Measurements from ENCODE around the gene CETN1.

CETN1 gene

GRCh38 chr18:576924-577323 is 3.3 kb upstream of the CETN1 start:
- no peak for DNase-seq (ENCODE audit: low read depth)

- DNase-seq (ENCODE audit: low read depth) = no peak
Observed at GRCh38 chr18:577643-578375, 2.4 kb upstream of the CETN1 start.

GRCh38 chr18:579238-579637 is 942 bp upstream of the CETN1 start:
- DNase-seq (ENCODE audit: low read depth) = no peak

GRCh38 chr18:581096-581495 is 916 bp downstream of the CETN1 start:
- DNase-seq (ENCODE audit: low read depth) = no peak

- DNase-seq (ENCODE audit: low read depth) = no peak
Observed at GRCh38 chr18:582465-582864, 2.3 kb downstream of the CETN1 start.

DNA sequence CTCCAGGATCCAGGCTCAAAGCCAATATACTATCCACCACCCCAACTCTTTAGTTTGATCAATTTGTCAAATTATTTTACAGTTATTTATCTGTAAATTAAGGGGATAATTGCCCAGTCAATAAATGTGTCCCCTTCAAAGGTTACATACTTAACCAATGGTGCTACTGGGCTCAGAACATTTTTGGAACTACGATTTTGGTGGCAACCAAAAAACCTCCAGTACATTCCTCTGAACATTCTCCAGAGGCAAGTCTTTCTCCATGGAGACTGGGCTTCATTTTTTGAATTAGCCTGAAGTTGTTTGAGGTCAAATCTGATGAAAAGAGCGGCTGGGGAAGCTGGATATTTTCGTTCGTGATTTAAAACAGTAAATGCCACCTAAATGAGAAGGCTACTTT is 14.9 kb downstream of the CETN1 start:
- DNase-seq (ENCODE audit: low read depth) = no peak

GRCh38 chr18:595571-595970 is 15.4 kb downstream of the CETN1 start:
- DNase-seq (ENCODE audit: low read depth) = no peak

GRCh38 chr18:596288-596881 is 16.2 kb downstream of the CETN1 start:
- peak; percentile 39 for DNase-seq (ENCODE audit: low read depth)

- no peak for DNase-seq (ENCODE audit: low read depth)
Observed at GRCh38 chr18:598124-598589, 18.0 kb downstream of the CETN1 start.

DNA sequence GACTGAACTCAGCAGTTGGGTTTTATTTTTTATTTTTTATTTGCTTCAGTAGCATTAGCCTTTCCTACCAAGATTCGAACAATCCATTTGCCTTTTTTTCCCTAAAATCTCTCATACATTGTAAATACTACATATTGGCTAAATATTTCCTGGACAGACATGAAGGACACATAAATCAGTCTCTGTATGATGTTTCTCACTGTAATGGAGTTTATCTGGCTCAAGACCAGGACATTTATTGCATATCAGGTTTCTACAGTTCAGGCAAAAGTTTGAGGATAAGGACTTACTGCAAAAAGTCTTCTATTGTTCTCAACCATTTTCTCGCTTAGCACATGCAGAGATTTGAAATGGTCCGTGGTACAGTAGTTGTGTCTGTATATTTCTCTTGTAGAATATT is 19.9 kb downstream of the CETN1 start:
- DNase-seq (ENCODE audit: low read depth) = no peak

GRCh38 chr18:604771-605170 is 24.6 kb downstream of the CETN1 start:
- no peak for DNase-seq (ENCODE audit: low read depth)

DNA sequence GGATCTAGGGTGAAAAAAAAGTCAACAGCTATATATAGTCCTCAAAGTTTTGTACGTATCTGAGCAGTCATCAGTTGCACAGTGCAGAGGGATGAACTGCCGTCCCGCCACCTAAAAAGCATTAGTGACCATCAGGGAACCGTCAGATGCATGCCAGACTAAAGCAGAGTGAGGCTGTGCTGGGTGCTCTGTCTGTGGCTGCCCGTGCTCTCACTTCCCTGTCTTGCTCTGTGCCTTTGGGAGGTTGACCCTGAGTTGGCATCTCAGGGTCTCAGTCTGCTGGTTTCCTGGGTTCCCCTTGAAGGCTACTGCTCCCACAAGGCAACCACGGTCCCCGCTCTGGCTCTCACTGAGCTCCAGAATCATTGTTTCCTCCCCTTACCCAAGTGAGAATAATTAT is 27.8 kb downstream of the CETN1 start:
- no peak for DNase-seq (ENCODE audit: low read depth)

GRCh38 chr18:610214-610928 is 30.2 kb downstream of the CETN1 start:
- DNase-seq (ENCODE audit: low read depth) = no peak

DNA sequence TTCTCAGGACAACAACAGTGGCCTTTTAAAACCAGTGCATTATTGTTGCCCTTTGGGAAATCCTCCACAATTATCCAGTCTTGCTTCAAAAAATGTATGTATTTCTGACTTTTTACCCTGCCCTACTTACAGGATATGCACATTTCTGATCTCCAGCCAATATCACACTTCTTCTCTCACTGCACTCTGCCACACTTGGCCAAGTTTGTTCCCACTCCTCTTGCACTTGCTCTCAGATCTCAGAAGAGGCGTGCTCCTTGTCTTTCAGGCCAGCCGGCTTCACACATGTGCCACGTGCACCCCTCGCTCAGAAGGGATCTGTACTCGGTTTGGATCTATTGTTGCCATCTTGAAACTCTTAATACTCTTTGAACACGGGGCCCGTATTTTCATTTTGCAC is 32.0 kb downstream of the CETN1 start:
- DNase-seq (ENCODE audit: low read depth) = no peak

GRCh38 chr18:614193-614592 is 34.0 kb downstream of the CETN1 start:
- DNase-seq (ENCODE audit: low read depth) = no peak

DNA sequence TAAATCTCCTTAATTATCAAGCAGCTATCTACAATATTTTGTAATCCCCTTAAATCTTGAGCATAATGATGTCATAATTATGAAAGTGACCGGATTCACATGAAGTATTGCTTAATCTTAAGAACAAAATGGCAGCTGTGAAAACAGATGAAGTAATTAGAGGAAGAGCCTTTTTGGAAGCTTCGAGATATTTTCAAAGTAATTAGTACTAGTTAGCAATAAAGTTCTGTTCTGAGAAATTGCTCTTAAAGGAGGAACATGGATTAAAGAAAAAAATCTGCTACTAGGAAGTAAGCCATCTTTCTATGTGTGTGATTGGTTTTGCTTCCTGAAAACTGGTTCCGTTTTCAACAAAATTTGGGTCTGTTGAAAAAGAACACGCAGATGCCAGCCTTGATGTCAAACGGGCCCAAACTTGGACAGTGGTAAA is 34.9 kb downstream of the CETN1 start:
- DNase-seq (ENCODE audit: low read depth) = no peak

DNA sequence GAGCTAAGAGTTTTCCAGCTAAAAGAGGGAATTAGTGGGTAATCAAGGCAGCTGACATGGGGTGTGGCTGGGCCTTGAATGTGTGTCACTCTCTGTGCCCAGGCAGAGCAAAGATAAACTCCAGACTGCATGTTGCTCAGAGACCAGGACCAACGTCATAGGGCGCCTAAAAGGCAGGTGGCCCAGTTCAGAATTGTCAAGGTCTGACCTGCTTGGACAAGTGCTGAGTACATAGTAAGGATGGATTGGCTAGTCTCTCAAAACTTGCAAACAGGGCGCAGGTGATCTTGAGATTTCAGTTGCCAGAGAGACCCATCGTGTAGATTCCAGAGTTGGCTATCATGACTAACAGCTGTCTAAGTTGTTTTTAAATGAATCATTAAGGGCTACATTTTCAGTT is 35.6 kb downstream of the CETN1 start:
- no peak for DNase-seq (ENCODE audit: low read depth)

- DNase-seq (ENCODE audit: low read depth) = no peak
Observed at GRCh38 chr18:616380-616995, 36.3 kb downstream of the CETN1 start.

GRCh38 chr18:617970-618504 is 37.9 kb downstream of the CETN1 start:
- DNase-seq (ENCODE audit: low read depth) = no peak

GRCh38 chr18:618618-619017 is 38.4 kb downstream of the CETN1 start:
- no peak for DNase-seq (ENCODE audit: low read depth)

GRCh38 chr18:621291-622043 is 41.3 kb downstream of the CETN1 start:
- DNase-seq (ENCODE audit: low read depth) = no peak

DNA sequence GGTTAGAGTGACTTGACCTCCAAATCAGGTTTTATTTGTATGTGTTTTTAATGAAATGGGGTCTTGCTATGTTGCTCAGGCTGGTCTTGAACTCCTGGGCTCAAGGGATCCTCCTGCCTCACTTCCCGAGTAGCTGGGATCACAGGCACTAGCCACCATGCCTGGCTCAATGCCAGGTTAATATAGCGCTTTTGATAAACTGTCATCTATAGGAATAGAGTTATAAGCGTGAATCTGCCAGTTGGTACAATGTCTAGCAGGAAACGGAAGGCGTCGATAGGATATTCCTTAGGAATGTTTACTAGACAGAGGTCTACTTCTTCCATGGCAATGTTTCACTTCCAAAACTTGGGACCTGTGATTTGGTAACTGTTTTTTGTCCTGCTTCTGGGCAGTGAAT is 42.1 kb downstream of the CETN1 start:
- DNase-seq (ENCODE audit: low read depth) = no peak
